ENCODE measurements around the gene RCAN1.

RCAN1 gene

DNA sequence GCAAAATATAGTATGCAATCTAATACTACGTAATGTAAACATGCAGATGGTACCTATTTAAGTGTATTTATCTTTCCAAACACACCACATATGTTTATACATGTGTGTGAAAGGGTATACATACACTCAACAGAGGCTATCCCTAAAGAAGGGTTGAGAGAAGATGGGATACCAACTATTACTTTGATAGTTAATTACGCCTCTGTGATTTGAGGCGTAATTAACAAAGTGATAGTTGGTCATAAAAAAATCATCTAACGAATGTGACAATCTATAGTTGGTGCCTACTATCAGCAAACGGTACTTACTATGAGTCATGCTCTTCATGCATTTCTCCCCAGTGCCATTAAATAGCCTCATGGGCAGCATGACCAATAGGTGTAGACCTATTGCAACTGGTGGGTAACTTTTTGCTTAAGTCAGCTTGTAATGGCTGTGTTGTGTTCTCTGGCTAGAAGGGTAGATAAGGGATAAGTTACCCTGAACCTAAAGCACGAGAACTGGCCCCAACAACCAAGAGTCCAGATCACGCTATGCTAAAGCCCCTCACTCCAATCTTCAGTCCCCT, 15.3 kb downstream of the RCAN1 start:
- DNase-seq, result no peak

- DNase-seq, result no peak
These were observed 15.9 kb downstream of the RCAN1 start for GRCh38 chr21:34598931-34599400.

DNA sequence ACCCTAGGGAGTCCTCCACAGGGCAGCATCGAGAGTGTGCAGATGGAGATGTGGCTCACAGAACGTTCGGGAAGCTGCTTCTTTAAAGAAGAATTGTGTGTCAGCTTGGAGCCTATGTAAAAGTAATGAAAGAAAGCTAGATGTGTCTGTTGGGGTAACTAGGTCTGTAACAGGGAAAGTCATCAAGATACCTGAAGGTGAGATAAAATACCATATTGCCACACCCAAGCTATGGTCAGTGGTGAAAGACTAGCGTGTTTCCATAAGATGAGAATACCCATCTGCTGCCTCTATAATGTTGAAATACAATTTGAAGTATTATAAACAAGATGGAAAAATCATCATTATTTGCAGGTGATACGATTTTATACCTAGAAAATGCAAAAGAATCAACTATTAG, 17.5 kb downstream of the RCAN1 start:
- no peak for DNase-seq

DNA sequence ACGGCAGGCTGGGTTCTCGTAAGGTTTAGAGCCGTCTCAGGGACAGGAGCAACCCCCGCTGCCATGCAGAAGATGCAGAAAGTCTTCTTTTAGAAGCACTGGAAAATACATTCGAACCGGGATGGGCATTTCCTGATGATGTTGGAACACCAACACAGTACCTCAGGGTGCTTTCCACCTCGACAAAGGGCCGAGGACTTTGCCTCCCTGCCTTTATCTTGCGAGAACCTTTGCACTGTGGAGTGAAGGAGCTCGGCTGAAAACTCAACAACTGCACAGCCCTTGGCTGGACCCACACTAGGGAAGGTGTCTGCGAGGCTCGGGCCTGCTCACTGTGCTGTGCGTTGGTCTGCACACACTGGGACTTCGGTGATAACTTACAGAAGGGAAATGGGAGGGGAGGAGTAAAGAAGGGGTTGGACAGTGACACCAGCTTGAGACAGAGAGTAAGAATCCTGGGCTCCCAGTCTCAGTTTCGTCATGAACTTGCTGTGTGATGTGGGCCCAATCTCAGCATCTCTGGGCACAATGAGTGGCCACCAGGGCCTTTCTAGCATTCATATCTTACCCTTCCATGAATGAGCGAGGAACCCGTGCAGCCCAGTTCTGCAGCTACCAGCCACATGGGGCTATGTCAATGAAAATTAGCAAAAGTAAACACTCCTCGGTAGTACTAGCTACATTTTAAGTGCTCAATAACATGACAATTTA, 18.2 kb downstream of the RCAN1 start:
- no peak for DNase-seq

DNA sequence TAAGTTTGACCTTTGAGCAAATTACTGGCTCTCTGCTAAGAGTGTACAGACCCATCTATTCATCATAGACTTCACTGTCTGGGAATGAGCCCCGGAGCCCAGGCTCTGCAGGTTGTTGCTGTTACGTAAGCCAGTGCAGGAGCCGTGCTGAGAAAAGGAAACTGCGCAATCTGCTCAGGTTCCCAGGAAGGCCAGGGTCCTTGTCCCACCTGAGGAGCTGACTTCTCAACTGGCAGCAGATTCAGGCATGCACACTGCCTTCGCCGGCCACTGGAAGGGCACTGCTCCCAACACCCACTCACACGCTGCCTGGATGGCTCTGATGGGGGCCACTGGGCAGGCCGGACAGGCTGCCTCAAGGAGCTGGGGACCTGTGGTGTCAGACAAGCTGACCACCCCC, 19.5 kb downstream of the RCAN1 start:
- no peak for DNase-seq

DNA sequence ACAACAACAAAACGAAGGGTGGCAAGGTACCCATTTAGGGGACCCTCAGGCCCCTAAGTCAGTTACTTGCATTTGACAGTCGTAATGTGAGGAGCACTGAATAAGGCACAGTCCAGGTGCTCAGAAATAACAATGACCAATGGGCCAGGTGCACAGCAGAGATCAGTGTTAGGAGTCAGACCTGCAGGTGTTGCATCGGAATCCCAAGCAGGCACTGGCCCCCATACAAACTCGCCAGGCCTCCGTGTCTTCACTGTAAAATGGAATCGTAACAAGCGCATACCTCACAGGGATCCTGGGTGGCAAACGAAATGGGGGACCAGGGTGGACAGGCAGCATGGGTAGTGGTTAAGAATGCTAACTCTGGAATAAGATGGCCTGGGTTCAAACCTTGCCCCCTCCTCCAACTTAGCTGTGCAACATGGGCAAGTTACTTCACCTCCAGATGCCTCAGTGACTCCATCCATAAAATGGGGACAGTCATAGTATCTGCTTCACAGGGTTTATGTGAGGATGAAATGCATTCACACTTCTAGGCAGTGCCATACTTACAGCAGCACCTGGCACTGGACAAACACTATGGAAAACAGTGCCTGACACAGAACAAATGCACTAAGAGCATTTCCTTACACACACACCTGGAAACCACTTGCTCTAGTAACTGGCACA, 20.2 kb downstream of the RCAN1 start:
- DNase-seq, result no peak

GRCh38 chr21:34593954-34594531, 20.9 kb downstream of the RCAN1 start:
- no peak for DNase-seq

DNA sequence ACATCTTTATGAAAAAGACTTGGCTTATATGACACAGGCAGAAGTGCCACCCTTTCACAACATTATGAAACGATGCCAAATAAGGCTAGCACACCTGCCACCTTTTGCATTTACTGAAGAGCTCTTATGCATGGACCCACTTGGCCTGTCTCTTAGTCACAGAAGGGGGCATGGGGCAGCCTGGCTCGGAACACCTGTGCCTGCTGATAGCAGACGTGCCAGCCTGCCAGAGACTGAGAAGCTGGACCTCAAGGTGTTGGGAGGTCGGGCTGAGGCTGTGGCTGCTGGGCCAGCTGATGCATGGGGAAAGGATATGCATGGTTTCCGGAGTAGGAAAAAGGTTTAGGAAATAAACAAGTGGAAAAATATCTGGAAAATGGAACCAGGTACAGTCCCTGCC, 21.5 kb downstream of the RCAN1 start:
- DNase-seq, result no peak

GRCh38 chr21:34592120-34592955, 22.6 kb downstream of the RCAN1 start:
- peak in 3 of 58 donors; percentile 10 to 32 (median 26) for DNase-seq

- no peak for DNase-seq
These were observed 24.4 kb downstream of the RCAN1 start for GRCh38 chr21:34590520-34590919.

DNA sequence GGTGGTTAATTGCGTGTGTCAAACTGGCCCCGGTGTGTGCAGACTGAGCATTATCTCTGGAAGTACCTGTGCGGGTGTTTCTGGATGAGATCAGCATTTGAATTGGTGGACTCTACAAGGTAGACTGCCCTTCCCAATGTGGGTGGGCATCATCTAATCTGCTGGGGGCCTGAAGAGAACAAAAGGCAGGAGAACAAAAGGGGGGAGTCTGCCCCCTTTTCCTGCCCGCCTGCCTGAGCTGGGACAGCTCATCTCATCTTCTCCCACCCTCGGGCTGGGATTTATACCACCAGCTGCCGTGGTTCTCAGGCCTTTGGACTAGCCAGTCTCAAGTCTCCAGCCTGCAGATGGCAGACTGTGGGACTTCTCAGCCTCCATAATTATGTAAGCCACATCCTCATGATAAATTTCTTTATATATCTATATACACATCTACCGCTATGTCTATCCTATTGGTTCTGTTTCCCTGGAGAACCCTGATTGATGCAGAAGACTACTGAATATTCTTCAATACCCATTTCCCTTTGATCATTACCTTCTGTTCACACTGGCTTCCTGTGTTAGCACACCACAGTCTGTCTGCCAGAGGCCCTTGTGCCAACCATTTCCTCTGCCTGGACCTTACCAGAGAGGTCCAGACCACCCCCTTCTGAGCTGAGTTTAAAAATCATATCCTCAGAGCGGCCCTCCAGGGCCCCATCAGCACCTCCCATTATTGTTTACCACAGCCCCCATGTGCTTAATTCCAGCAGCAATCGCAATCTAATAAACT, 25.2 kb downstream of the RCAN1 start:
- no peak for DNase-seq

- DNase-seq, result no peak
These were observed 30.9 kb downstream of the RCAN1 start for GRCh38 chr21:34583926-34584563.

GRCh38 chr21:34582506-34583150, 32.3 kb downstream of the RCAN1 start:
- peak in 3 of 58 donors; percentile 10 to 22 (median 10) for DNase-seq

DNA sequence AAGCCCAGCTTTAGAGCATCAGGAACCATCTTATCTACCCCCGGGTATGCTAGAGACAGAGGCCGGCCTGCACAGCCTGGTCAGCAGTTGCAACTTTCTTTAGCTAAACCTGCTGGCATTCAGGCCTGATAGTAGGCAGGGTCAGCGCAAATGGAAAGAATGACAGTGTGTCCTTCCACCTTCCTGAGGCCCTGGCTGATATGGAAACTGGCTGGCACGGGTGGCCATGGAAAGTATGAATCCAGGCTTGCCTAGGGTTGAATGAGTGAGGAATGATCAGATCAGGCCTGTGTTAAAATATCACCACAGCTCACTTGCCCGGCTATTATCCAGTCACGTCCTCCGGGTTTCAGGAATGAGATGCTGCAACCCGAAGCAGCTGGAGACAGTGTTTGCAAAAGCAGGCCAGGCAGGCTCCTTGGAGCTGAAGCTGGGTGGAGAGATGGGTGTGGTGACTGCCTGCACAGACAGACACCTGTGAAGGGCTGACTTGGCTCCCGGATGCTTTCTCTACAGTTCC, 34.7 kb downstream of the RCAN1 start:
- DNase-seq, result no peak

DNA sequence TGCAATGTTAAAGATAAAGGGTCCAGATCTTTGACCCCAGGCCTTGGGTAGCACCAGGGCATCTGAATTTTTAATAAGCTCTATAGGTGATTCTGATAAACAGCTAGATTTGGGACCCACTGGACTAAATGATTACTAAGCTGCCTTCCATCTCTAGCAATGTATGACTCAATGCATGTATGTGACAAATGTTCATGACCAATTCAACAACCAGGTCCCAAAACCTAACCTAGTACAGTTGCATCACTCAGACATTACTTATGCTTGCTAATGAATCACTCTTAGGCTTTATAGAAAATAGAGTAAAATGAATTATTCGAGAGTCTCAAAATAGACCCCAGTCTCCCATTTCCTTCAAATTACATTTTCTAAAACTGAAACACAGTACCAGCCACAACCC, 35.5 kb downstream of the RCAN1 start:
- DNase-seq, result no peak

- DNase-seq, result peak in 2 of 58 donors; percentile 6 to 7
These were observed 38.8 kb downstream of the RCAN1 start for GRCh38 chr21:34576041-34576511.

DNA sequence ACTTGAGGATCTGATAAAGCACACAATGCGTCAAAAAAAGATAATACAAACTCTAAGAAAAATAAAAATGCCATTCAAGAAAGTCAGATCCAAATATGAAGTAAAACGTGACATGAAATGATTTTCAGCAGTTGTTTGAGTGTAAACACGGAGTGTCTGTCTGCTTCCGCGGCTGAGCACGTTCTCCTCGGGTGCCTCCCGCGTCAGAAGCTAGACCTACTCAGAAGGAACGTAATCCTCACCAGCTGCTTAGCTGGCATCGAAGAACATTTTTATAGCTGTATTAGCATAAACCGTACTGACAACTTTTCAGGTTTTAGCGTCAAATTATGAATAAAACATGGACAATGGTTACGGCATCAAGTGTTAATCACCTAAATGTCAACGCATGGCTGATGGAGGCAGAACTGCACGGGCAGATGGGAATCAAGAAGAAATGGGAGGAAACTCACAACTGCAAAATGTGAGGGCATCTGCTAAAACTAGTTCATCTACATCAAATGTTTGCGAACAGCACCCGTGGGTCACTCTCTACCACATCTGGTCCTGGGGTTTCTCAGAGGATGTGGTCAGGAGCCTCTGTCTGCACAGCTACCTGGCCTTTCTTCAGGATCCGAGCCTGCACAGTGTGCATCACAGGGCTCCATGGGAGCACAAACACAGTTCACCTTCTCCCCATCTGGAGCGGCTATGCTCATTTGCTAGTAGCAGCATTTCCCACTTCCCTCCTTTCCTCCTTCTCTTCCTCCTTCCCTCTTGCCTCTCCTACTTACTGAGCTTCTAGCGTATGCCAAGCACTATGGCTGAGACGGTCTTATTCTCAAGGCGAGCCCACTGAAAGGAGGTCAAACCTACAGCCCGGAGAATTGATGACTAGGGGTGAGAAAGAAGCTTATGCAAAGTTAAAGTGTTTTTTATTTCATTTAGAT, 40.0 kb downstream of the RCAN1 start:
- DNase-seq, result peak in 4 of 58 donors; percentile 5 to 12 (median 10)

DNA sequence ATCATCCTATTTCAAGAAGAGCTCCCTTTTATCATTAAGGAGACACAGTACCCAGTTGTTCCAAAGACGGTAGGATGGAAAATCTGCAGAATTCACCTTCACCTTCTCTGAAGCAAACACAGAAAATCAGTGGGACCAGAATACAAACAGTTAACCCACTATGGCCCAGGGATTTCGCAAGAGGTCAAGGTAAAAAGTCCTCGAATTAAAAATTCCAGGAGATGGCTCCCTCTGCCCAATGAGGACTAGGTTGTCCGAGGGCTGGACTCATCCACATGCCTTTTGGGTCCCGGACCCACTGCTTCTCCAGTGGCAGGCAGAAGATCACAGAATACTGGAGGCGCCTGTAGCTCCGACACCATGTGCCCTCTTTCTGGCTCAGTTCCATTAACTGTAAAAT, 42.9 kb downstream of the RCAN1 start:
- no peak for DNase-seq

All from anterior cingulate cortex (tissue), 58 donors.